ENCODE measurements around the gene KRT79.

Gene KRT79

GRCh38 chr12:52788192-52788875 is 45.8 kb downstream of the KRT79 start:
- DNase-seq = no peak

GRCh38 chr12:52787324-52788191 is 46.6 kb downstream of the KRT79 start:
- peak; percentile 17 for DNase-seq

- DNase-seq = no peak
These were observed 49.2 kb downstream of the KRT79 start for GRCh38 chr12:52784909-52785308.

- no peak for DNase-seq
These were observed 50.4 kb downstream of the KRT79 start for GRCh38 chr12:52783563-52784316.

- DNase-seq = no peak
These were observed 51.6 kb downstream of the KRT79 start for GRCh38 chr12:52782502-52782901.

- DNase-seq = no peak
These were observed 52.6 kb downstream of the KRT79 start for GRCh38 chr12:52781399-52782082.

GRCh38 chr12:52779914-52780313 is 54.2 kb downstream of the KRT79 start:
- DNase-seq = no peak

GRCh38 chr12:52778833-52779232 is 55.3 kb downstream of the KRT79 start:
- no peak for DNase-seq

- DNase-seq = no peak
These were observed 56.5 kb downstream of the KRT79 start for GRCh38 chr12:52777566-52777965.

GRCh38 chr12:52776913-52777395 is 57.2 kb downstream of the KRT79 start, which contains the start of gene KRT76:
KRT76 (minus strand) TSS chr12:52777345; CDS start chr12:52777291, 54 bp downstream.
- DNase-seq = no peak

GRCh38 chr12:52776435-52776834 is 57.7 kb downstream of the KRT79 start:
- no peak for DNase-seq

GRCh38 chr12:52774629-52775250 is 59.4 kb downstream of the KRT79 start:
- DNase-seq = no peak

GRCh38 chr12:52772772-52773171 is 61.3 kb downstream of the KRT79 start:
- DNase-seq = peak; percentile 40

GRCh38 chr12:52772188-52772587 is 61.9 kb downstream of the KRT79 start:
- no peak for DNase-seq

- DNase-seq = no peak
These were observed 62.6 kb downstream of the KRT79 start for GRCh38 chr12:52771505-52771904.
